Spleen (tissue), 11 donors: ENCODE data around the gene DYRK4. TPM values are rescaled to one million over a fixed set of nuclear protein-coding genes. Genes with fewer than 3 reads are reported as not detected.

Experiments used
- DNase-seq: peaks from one replicate; pipeline ENCODE4 v3.0.0-alpha.2; 2020
- H3K27ac ChIP-seq, 8 donors: fragments of 200-600 bp; sonication (generic) in 7 of 8; 1 replicate in 4 of 8; 2 replicates in 4 of 8; pipeline versions ENCODE4 v1.5.0 to v1.8.0; 2016 to 2021; ENCODE audit warnings: inconsistent platforms in 4 of 8, mild to moderate bottlenecking in 4 of 8, moderate library complexity in 1 of 8
- H3K27me3 ChIP-seq, 7 donors: fragments of 200-600 bp; sonication (generic) in 6 of 7; replicated peaks in 1 of 7; 1 replicate in 4 of 7; 2 replicates in 3 of 7; pipeline versions ENCODE4 v1.5.0 to v1.8.0; 2016 to 2021; ENCODE audit warnings: inconsistent platforms in 3 of 7, mild to moderate bottlenecking in 1 of 7
- H3K36me3 ChIP-seq, 6 donors: fragments of 200-600 bp; sonication (generic) in 5 of 6; 1 replicate in 4 of 6; 2 replicates in 2 of 6; pipeline versions ENCODE4 v1.5.0 to v1.8.0; 2016 to 2021; ENCODE audit warnings: inconsistent platforms in 2 of 6
- H3K4me1 ChIP-seq, 6 donors: fragments of 200-600 bp; sonication (generic) in 5 of 6; 1 replicate in 3 of 6; 2 replicates in 3 of 6; pipeline versions ENCODE4 v1.5.0 to v1.8.0; 2016 to 2021; ENCODE audit warnings: inconsistent platforms in 3 of 6
- H3K4me3 ChIP-seq, 8 donors: fragments of 200-600 bp; sonication (generic) in 7 of 8; 1 replicate in 4 of 8; 2 replicates in 4 of 8; pipeline versions ENCODE4 v1.5.0 to v1.8.0; 2016 to 2021; ENCODE audit warnings: inconsistent platforms in 4 of 8, mild to moderate bottlenecking in 4 of 8, moderate library complexity in 2 of 8
- H3K9me3 ChIP-seq, 8 donors: fragments of 200-600 bp; sonication (generic) in 7 of 8; 1 replicate in 4 of 8; 2 replicates in 4 of 8; pipeline versions ENCODE4 v1.5.0 to v1.8.0; 2016 to 2021; ENCODE audit warnings: inconsistent platforms in 4 of 8
- CTCF ChIP-seq, 11 experiments: fragments of 200-600 bp in 7 of 11; fragments of 450-650 bp in 4 of 11; sonication (generic) in 4 of 11; IDR thresholded peaks in 8 of 11; conservative IDR thresholded peaks in 3 of 11; 1 replicate in 7 of 11; 2 replicates in 4 of 11; pipeline versions ENCODE4 v1.4.0 to v1.8.0; 2016 to 2021; ENCODE audit warnings: antibody characterized with exemption in 11 of 11, inconsistent platforms in 4 of 11, mild to moderate bottlenecking in 1 of 11
- POLR2A ChIP-seq, 3 donors: fragments of 450-650 bp; IDR thresholded peaks; one replicate each; pipeline ENCODE4 v1.5.1; 2017; ENCODE audit warnings: antibody characterized with exemption in 3 of 3, mild to moderate bottlenecking in 1 of 3
- POLR2AphosphoS5 ChIP-seq, 3 donors: sonication (generic); formaldehyde crosslinking; IDR thresholded peaks; one replicate each; pipeline ENCODE4 v1.5.1; 2017; ENCODE audit warnings: antibody characterized with exemption in 3 of 3
- WGBS, 5 donors: extraction: QIAGEN DNeasy Blood & Tissue Kit in 3 of 5; methylation state at CpG; one replicate each; pipeline versions ENCODE4 v1.1.5 to v1.1.7; 2013 to 2018; 5-methylcytosine and 5-hydroxymethylcytosine counted together
- intact Hi-C: fragments of 100-400 bp; cut with DNase I; formaldehyde crosslinking; loops from one replicate; pipeline ENCODE4 v1.15.0; 2023; ENCODE audit warnings: low total_unique reads
- polyA plus RNA-seq, 3 donors: library from polyadenylated mRNA; stranded (reverse); fragments of 200-250 nt; gene quantifications; one replicate each; pipeline ENCODE4 v1.2.1, GENCODE V29; 2013
- total RNA-seq, 7 donors: library from RNA; depleted of rRNA in 3 of 7; stranded (reverse); fragments of >200 nt in 3 of 7; fragmentation: NEBNext Ultra II Directional in 4 of 7; extraction: Animal tissue kit (Norgen Biotek cat#: 25700) in 4 of 7; gene quantifications; one replicate each; pipeline versions ENCODE4 v1.1.0 to v1.2.1, GENCODE V29; 2016 to 2021
- donor health status: healthy with polysubstance abuse.
- donor health status: DM: no; HTN: no; CAD: no; lungs with moderate emphysema.
- donor health status: DM: no; HTN: no; CAD: no.
- donor health status: Bipolar disorder and iron deficiency.
- donor health status: healthy.
- donor health status: DM: no; HTN: no; CAD: no.
- donor health status: DM: yes; HTN: yes; CAD: no.

Gene DYRK4
- total and polyA plus RNA-seq, 10 donors = 32.4 to 69.6 (median 42.2) TPM

GRCh38 chr12:4653257-4653656, 91.2 kb downstream of the DYRK4 start:
- intact Hi-C loops = no loop called here
- Histone ChIP-seq H3K9me3 (no peaks in the 10 kb centered on the region), H3K27me3 (no peaks in the 10 kb centered on the region), H3K36me3 (peaks cover 2 to 57% (median 41%) of the 10 kb centered on the region in 6 donors), H3K4me3 (no peak overlapping the region), H3K27ac (no peak overlapping the region), H3K4me1 (peaks cover 15 to 54% (median 34%) of the 10 kb centered on the region in 6 donors)
- no peak for DNase-seq
- no peak for TF ChIP-seq POLR2AphosphoS5 (IDR thresholded peaks at IDR 0.05)
- TF ChIP-seq POLR2A (IDR thresholded peaks at IDR 0.05) = no peak
- no peak for TF ChIP-seq CTCF (IDR thresholded peaks at IDR 0.05 in 8 of 11, conservative IDR thresholded peaks at IDR 0.05 in 3 of 11)

- no peak for DNase-seq
- Histone ChIP-seq H3K4me3 (no peak overlapping the region), H3K27me3 (no peaks in the 10 kb centered on the region), H3K9me3 (no peaks in the 10 kb centered on the region), H3K36me3 (peaks cover 2 to 61% (median 46%) of the 10 kb centered on the region in 6 donors), H3K4me1 (peaks cover 14 to 52% (median 33%) of the 10 kb centered on the region in 6 donors), H3K27ac (no peak overlapping the region)
- WGBS, 5 donors = 58 to 74% (median 66%) methylated on average over 2 of the region's 2 CpGs
- intact Hi-C loops = no loop called here
- no peak for TF ChIP-seq POLR2AphosphoS5 (IDR thresholded peaks at IDR 0.05)
- TF ChIP-seq CTCF (IDR thresholded peaks at IDR 0.05 in 8 of 11, conservative IDR thresholded peaks at IDR 0.05 in 3 of 11) = no peak
- TF ChIP-seq POLR2A (IDR thresholded peaks at IDR 0.05) = no peak
These were observed 91.7 kb downstream of the DYRK4 start for GRCh38 chr12:4653691-4654090.

Other genes with a start within 250 kb of the DYRK4 start
- gene TIGAR, start 241.0 kb upstream of the DYRK4 start, total RNA-seq = 10 to 100 TPM in 6 of 7 donors, 1 to 10 TPM in 1; 7.1 to 16.7 (median 12.6) TPM
- gene TIGAR, start 241.0 kb upstream of the DYRK4 start, polyA plus RNA-seq = 1 to 10 TPM; 4.5 to 9.0 (median 5.1) TPM
- gene FGF23, start 182.5 kb upstream of the DYRK4 start, total RNA-seq = not detected
- gene FGF23, start 182.5 kb upstream of the DYRK4 start, polyA plus RNA-seq = under 1 TPM in 1 of 3 donors, not detected in 2; 0.03 TPM
- not detected for gene FGF6, start 116.4 kb upstream of the DYRK4 start, total RNA-seq
- not detected for gene FGF6, start 116.4 kb upstream of the DYRK4 start, polyA plus RNA-seq
- gene RAD51AP1, start 23.3 kb upstream of the DYRK4 start, total RNA-seq = 10 to 100 TPM in 1 of 7 donors, 1 to 10 TPM in 6; 3.7 to 10.9 (median 5.3) TPM
- 1 to 10 TPM; 3.6 to 6.7 (median 4.8) TPM for gene RAD51AP1, start 23.3 kb upstream of the DYRK4 start, polyA plus RNA-seq
- 1 to 10 TPM in 5 of 7 donors, under 1 TPM in 2; 0.39 to 2.4 (median 1.6) TPM for gene AKAP3, start 86.8 kb downstream of the DYRK4 start, total RNA-seq
- gene AKAP3, start 86.8 kb downstream of the DYRK4 start, polyA plus RNA-seq = 1 to 10 TPM in 1 of 3 donors, under 1 TPM in 2; 0.59 to 1.6 (median 0.76) TPM
- gene NDUFA9, start 86.9 kb downstream of the DYRK4 start, total RNA-seq = 10 to 100 TPM; 34.8 to 91.0 (median 74.8) TPM
- 10 to 100 TPM; 38.8 to 54.0 (median 50.3) TPM for gene NDUFA9, start 86.9 kb downstream of the DYRK4 start, polyA plus RNA-seq
- gene GALNT8, start 158.2 kb downstream of the DYRK4 start, total RNA-seq = 1 to 10 TPM in 6 of 7 donors, under 1 TPM in 1; 0.60 to 3.7 (median 1.6) TPM
- gene GALNT8, start 158.2 kb downstream of the DYRK4 start, polyA plus RNA-seq = 1 to 10 TPM in 1 of 3 donors, under 1 TPM in 2; 0.59 to 1.1 (median 0.93) TPM